ENCODE measurements around the gene LPP.
A peak's percentile ranks its signal among the peaks of the same experiment; 100 is the strongest.

LPP gene

GRCh38 chr3:188780193-188781147 lies 626.5 kb downstream of the LPP start:
- DNase-seq: no peak

GRCh38 chr3:188782613-188783124 lies 628.7 kb downstream of the LPP start:
- DNase-seq: no peak

- no peak for DNase-seq
Observed at GRCh38 chr3:188786424-188786823, 632.5 kb downstream of the LPP start.

GRCh38 chr3:188788621-188789081 lies 634.7 kb downstream of the LPP start:
- DNase-seq: no peak

- DNase-seq: no peak
Observed at GRCh38 chr3:188789251-188789650, 635.3 kb downstream of the LPP start.

- DNase-seq: no peak
Observed at GRCh38 chr3:188791311-188791710, 637.4 kb downstream of the LPP start.

GRCh38 chr3:188792793-188793192 lies 638.8 kb downstream of the LPP start:
- peak; percentile 58 for DNase-seq

- peak; percentile 17 for DNase-seq
Observed at GRCh38 chr3:188796122-188796631, 642.2 kb downstream of the LPP start.

- DNase-seq: no peak
Observed at GRCh38 chr3:188797045-188797444, 643.1 kb downstream of the LPP start.

GRCh38 chr3:188798556-188799145 lies 644.7 kb downstream of the LPP start:
- DNase-seq: no peak

- no peak for DNase-seq
Observed at GRCh38 chr3:188801393-188801792, 647.4 kb downstream of the LPP start.

- no peak for DNase-seq
Observed at GRCh38 chr3:188802645-188803044, 648.7 kb downstream of the LPP start.

GRCh38 chr3:188807006-188807405 lies 653.0 kb downstream of the LPP start:
- DNase-seq: no peak

GRCh38 chr3:188812198-188812597 lies 658.2 kb downstream of the LPP start:
- DNase-seq: no peak

GRCh38 chr3:188814581-188814980 lies 660.6 kb downstream of the LPP start:
- no peak for DNase-seq

- no peak for DNase-seq
Observed at GRCh38 chr3:188817103-188817934, 663.4 kb downstream of the LPP start.

- DNase-seq: no peak
Observed at GRCh38 chr3:188817935-188818269, 663.9 kb downstream of the LPP start.

- DNase-seq: no peak
Observed at GRCh38 chr3:188818282-188818681, 664.3 kb downstream of the LPP start.

- no peak for DNase-seq
Observed at GRCh38 chr3:188819939-188820338, 666.0 kb downstream of the LPP start.

GRCh38 chr3:188822004-188822403 lies 668.0 kb downstream of the LPP start:
- no peak for DNase-seq

- DNase-seq: no peak
Observed at GRCh38 chr3:188822411-188822810, 668.5 kb downstream of the LPP start.

GRCh38 chr3:188824566-188824965 lies 670.6 kb downstream of the LPP start:
- DNase-seq: no peak

- DNase-seq: no peak
Observed at GRCh38 chr3:188825901-188826300, 671.9 kb downstream of the LPP start.
